ENCODE data around the gene CFAP52.
"Not testable (repeated sequence)": the region's sequence is repeated elsewhere in the genome, so short reads cannot be mapped to it uniquely, and the experiment has no call there.

Gene CFAP52, protein sequence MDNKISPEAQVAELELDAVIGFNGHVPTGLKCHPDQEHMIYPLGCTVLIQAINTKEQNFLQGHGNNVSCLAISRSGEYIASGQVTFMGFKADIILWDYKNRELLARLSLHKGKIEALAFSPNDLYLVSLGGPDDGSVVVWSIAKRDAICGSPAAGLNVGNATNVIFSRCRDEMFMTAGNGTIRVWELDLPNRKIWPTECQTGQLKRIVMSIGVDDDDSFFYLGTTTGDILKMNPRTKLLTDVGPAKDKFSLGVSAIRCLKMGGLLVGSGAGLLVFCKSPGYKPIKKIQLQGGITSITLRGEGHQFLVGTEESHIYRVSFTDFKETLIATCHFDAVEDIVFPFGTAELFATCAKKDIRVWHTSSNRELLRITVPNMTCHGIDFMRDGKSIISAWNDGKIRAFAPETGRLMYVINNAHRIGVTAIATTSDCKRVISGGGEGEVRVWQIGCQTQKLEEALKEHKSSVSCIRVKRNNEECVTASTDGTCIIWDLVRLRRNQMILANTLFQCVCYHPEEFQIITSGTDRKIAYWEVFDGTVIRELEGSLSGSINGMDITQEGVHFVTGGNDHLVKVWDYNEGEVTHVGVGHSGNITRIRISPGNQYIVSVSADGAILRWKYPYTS

DNA sequence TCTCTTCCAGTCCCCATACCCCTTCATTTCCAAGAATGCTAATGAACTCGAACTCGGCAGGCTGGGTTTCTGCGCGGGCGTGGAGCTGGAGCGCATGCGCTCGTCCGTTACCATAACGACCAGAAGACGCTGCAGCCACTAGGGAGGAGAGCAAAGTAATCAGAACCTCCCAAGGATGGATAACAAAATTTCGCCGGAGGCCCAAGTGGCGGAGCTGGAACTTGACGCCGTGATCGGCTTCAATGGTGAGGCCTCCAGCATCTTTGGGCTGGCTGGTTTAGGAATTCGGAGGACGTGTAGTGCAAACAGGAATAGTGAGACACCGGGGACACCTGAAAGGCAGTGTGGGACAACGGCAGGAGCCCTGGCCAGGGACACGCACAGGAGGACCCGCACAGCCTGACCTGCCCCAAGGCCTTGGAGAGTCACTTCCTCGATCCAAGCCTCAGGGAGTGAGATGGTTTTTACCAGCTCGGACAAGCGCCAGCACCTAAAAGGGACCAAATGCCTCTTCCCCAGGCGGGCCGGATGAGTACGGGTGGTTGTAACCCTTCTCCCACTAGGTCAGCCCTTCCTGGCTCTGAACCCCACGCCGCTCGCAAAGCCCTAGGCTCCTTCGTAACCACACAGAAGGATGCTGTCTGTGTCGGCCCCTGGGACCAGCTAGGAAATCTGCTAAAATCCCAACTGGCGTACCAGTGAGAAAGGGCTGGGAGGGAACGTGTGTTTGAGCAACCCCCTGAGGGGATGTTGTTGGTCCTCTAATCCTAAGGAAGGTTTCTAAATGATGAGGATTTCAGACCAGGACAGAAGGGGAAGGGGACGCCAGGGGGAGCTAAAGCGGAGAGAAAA, at the start of gene CFAP52:
Gene CFAP52, plus strand, starts transcription at position 122 of the 852 bp plus-strand sequence. Its CDS starts 54 bp downstream, at position 176.
- DNase-seq (ENCODE audit: low read depth) = peak; percentile 74

DNA sequence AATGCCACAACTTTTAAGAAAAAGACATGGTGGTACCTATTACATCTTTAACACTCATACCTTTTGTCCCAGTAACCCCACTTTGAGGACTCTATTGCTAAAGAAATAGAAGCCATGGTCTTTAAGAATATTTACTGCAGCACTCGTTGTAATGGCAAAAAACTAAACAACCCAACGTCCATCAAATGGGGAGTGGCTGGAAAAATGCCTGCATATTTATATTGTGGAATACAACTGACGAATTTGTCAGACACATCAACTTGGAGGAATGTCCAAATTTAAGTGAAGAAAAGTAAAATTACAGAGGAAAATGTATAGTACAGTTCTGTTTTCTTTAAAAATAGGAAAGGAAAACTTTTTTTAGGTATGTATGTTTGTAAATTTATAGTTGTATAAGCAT, 48.7 kb upstream of the CFAP52 start:
- no peak for DNase-seq (ENCODE audit: low read depth)

DNA sequence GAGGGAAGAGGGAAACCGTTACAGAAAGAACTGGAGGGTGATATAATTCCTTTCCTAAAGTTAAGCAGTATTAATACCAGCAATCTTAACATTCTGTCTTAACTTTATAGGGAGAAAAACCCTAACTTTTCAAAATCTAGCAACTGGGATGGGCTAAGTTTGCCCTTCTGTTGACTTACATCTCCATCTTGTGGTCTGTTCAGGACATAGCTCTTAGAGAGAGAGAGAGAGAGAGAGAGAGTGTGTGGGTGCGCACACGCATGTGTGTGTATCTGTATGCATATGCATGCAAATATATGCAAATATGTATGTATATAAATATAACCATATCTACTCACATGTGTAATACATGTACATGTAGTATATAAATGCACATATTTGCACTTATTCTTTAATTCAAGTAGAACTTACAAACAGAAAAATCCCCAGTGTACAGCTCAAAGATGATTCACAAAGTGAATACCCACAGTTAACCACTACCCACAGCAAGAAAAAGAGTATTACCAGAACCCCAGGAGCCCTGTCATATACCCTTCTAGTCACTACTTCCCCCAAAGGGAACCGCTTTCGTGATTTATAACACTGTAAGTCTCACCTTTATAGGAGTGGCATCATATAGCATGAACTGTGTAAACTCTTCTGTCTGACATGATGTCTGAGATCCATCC, 47.3 kb upstream of the CFAP52 start:
- DNase-seq (ENCODE audit: low read depth) = no peak

DNA sequence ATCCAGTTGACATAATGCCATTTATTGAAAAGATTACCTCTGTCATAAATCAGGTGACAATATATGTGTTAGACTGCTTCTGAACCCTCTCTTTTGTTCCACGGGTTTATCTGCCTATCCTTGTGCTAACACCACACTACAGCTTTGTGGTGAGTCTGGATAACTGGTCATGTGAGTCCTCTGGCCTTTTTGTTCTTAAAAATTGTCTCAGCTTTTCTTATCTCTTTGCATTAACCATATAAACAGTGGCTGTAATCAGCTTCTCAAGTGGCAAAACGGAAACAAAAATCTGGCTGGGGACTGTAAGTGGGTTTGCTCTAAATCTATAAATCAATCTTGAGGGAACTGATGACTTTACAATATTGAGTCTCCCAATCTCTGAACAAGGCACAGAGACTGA, 45.4 kb upstream of the CFAP52 start:
- DNase-seq (ENCODE audit: low read depth) = no peak

DNA sequence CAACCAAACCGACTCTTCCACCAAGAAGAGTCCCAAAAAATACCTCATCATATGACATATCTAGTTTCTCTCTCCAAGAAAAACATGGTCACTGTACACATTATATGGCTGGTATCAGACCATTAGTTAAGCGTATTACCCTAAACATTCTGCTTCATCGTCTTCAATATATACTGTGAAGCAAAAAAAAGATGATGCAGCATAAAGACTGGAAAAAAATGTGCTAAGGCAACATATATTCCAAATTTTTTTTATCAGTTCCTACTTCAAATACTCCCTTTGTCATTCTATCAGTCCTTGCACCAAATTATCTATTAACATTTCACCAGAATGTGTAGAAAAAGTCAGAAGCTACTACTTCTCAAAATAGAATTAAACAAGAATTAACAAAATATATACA, 43.7 kb upstream of the CFAP52 start:
- no peak for DNase-seq (ENCODE audit: low read depth)

DNA sequence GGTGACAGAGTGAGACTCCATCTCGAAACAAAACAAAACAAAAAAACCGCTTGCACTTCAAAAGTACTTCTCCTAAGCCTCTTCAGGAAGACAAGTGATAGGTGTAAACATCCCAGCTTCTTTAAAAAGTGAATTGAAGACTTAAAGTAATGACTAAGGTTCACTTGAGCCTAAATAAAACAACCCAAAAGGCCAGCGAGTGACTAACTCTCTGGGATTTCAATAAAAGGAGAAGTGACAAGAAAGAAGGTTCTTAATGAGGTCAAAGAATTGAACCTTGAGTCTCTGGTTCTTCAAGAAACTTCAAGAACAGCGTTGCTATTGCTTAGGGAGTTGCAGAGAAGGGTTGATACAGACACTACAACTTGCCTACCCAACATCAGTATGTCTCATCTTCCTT, 43.0 kb upstream of the CFAP52 start:
- no peak for DNase-seq (ENCODE audit: low read depth)

DNA sequence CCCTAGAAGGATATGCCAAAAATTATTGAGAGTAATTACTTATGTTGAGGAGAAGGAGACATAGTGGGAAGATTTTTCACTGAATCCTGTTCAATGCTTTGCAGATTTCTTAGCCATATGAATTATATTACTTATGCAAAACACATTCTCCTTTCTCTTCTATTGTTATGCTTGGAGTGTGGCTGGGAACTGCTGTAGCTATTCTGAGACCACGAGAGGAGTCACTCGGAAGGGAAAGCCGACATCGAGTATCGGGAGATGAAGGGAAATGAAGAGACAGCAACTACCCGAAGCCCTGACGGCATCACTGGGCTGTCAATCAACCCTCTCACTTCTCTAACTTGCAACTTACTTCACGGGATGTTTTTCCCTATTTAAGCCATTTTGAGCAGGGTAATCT, 40.4 kb upstream of the CFAP52 start:
- DNase-seq (ENCODE audit: low read depth) = no peak

DNA sequence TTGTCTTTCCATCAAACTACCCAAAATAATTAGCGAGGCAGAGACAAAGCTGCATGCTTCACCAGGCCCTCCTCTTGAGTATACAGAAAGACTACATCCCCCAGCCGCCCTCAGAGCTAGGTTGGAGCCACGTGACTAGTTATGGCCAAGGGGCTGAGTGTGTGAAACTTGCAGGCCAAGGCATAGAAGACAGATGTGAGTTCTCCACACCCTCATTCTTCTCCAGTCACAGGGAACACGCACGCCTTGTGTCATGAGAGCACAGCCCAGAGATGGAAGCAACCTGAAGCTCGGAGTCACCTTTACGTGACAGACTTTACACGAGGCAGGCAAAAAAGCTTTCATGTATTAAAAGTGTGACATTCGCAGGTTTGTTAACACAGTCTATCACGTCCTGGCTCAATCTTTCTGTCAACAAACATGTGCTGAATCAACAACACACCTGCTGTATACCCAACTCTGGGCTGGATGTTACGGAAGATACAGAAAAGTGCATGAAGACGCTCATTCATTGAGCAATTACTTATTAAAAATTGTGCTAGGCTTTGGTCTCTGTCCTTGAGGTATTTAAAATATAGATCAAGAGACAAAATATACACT, 39.2 kb upstream of the CFAP52 start:
- DNase-seq (ENCODE audit: low read depth) = no peak

DNA sequence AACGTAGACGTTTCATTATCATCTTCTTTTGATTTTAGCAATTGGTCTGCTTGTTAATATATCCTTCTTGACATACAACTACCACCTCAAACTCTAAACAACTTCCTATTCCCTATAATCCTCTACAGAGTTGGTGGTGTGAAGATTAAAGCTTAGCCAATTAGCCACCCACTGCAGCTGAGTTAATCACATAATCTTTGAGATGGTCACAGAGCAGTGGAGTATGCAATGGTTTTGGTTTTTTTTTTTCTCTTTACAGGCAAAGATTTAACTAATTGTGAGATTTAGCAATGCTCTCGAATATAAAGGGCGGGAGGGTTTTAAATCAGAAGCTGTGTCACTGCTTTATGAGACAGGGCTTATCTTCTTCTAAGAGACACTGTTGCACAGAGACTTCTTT, 37.8 kb upstream of the CFAP52 start:
- DNase-seq (ENCODE audit: low read depth) = no peak

DNA sequence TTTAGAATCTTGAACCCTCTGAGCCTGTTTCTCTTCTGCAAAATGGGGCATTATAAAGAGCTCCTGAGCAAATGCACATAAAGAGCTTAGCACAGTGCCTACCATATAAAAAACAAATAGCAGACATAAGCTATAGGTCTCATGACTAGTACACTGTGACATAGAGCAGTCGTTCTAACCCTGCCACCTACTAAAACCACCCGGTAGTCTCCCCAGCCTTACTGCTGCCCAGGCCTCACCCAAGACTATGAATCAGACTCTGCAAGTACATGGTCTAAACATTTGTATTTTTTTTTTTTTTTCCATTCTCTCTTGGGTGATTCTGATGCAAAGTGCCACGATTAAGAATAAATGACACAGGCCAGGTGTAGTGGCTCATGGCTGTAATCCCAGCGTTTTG, 34.7 kb upstream of the CFAP52 start:
- DNase-seq (ENCODE audit: low read depth) = no peak

DNA sequence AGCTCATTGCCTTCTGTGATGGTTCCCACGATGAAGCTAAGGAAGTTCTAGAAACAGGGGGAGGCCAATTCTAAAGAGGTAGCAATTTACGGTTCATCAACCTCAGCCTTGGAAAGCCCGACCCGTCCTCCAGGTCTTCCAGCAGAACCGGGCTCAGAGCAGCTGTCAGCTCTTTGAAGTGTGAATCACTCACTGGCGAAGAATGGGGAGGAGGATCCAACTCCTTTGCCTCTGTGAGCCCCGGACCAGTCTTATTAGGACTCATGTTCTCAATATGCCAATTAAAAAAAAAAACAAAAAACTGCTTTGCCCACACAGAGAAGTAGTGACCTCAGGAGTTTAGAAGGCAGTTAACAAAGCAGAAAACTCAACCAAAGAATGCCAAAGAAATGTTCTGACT, 32.2 kb upstream of the CFAP52 start:
- no peak for DNase-seq (ENCODE audit: low read depth)

DNA sequence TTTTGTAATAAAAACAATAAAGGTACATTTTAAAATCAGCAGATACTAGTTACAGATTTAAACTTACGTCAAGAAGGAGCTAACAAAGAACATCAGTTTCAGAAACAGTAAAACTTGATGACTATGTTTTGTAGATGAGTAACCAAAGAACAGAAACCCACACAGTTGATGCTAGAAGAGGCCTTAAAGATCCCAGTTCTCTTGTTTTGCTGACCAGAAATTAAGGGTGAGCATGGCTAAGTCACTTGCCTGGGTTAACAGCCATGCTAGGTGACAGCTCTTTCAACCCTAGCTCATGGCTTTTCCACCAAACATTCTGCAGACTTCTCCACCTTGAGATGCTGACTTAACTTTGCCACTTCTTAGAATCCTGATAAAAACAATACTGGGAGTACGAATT, 27.2 kb upstream of the CFAP52 start:
- DNase-seq (ENCODE audit: low read depth) = no peak

DNA sequence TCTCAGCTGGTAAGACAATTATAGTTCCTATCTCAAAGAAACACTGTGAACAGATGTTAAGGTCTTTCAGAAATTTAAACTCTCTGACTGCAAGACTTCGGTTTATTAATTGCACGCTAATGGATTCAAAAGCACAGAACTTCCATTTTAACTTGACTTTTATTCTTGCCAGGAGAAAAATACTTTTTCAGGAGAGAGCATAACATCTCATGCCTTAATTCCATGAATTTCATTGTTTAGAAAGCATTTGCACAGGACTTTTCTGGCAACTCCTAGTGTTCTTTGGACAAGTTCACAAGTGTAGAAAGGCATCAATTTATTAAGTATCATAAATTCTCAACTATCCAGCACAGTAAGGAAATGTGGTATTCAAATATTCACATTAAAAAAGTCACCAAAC, 23.3 kb upstream of the CFAP52 start:
- DNase-seq (ENCODE audit: low read depth) = no peak

DNA sequence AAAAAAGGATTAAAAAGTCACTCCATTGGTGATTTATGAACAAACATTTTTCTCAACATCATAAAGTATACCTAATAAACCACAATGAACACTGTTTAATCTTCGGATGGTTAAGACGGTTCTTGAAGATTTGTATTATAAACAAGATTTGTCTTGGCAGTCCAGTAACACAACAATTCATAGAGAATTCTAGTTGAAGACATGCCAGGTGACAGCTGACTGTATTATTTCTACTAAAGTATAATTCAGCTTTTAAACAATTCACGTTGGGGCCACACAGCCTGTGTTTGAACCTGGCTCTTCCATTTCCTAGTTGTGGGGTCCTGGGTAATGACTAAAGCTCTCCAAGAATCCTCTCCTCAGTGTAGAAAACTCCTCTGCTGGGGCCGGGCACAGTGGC, 22.8 kb upstream of the CFAP52 start:
- no peak for DNase-seq (ENCODE audit: low read depth)

DNA sequence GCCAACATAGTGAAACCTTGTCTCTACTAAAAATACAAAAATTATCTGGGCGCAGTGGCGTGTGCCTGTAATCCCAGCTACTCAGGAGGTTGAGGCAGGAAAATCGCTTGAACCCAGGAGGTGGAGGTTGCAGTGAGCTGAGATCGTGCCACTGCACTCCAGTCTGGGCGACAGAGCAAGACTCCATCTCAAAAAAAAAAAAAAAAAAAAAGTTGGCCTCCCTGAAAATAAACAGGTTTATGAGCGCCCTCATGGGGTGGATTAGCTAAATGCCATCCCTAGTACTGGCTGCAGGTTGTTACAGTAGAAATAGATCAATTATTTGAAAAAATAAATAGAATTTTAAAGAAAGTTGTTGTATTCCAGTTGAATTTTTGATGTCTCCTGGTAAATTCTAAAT, 21.7 kb upstream of the CFAP52 start:
- DNase-seq (ENCODE audit: low read depth) = peak; percentile 16

DNA sequence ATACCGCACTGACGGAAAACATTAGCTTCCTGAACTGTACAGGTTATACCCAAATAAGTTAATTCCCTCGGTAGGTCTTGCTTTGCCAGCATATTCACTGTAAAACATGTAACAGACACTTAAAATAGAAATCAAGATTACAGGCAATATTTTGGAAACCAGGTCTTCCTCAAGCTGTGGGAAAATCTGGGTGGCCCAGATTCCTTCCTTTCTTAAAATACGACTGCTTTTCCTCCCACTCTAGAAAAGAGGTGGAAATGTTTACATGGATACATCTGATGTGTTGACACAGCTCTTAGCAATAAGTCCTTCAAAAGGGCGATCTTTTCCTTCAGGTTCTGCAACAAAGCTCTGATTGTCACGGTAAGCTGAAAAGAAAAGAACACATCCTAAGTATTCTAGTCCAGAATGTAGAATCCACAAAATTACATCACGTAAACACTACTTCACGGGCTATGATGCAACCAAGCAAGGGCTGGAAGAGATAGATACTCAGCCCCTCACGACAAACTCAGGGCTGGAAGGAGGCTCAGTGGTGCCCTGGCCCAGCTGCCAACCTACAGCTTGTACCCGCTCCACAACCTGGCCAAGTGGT, 19.2 kb upstream of the CFAP52 start:
- no peak for DNase-seq (ENCODE audit: low read depth)

DNA sequence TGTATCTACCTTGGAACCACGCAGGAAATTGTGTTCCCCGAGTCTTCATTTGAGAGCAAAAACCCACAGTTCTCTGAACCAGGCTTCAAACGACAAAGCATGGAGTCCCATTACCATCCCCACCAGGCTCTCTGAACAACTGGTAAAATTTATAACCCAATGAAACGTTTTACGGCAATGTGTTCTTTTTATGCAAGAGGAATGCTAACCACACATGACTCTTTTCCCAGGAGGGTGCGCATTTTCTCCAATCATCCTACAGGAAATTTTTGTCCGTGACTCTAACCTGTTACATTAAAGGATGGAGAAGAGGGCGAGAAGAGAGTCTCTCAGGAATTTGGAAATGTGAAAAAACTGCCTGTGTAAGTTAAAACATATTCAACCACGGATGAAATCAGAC, 18.6 kb upstream of the CFAP52 start:
- DNase-seq (ENCODE audit: low read depth) = no peak

DNA sequence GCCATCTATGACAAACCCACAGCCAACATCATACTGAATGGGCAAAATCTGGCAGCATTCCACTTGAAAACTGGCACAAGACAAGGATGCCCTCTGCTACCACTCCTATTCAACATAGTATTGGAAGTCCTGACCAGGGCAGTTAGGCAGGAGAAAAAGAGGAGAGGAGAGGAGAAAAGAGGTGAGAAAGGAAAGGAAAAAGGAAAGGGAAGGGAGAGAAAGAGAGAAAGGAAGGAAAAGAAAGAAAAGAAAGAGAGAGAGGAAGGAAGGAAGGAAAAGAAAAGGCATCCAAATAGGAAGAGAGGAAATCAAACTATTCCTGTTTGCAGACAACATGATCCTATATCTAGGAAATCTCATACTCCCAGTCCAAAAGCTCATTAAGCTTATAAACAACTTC, 12.3 kb upstream of the CFAP52 start:
- DNase-seq (ENCODE audit: low read depth) = no peak

DNA sequence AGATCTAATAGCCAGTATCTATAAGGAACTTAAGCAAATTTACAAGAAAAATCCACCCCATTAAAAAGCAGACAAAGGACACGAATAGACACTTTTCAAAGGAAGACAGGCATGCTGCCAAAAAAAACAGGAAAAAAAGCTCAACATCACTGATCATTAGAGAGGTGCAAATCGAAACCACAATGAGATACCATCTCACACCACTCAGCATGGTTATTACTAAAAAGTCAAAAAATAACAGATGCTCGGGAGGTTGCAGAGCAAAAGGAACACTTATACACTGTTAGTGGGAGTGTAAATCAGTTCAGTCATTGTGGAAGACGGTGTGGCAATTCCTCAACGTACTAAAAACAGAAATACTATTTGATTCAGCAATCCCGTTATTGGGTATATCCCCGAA, 10.4 kb upstream of the CFAP52 start:
- DNase-seq (ENCODE audit: low read depth) = no peak

DNA sequence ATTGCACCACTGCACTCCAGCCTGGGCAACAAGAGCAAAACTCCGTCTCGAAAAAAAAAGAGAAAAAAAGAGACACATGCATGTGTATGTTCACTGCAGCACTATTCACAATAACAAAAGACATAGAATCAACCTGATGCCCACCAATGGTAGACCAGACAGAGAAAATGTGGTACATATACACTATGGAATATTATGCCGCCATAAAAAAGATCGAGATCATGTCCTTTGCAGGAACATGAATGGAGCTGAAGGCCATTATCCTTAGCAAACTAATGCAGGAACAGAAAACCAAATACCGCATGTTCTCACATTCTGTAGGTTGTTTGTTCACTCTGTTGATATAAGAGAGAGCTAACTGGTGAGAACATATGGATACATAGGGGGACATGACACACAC, 9.7 kb upstream of the CFAP52 start:
- DNase-seq (ENCODE audit: low read depth) = not testable (repeated sequence)

DNA sequence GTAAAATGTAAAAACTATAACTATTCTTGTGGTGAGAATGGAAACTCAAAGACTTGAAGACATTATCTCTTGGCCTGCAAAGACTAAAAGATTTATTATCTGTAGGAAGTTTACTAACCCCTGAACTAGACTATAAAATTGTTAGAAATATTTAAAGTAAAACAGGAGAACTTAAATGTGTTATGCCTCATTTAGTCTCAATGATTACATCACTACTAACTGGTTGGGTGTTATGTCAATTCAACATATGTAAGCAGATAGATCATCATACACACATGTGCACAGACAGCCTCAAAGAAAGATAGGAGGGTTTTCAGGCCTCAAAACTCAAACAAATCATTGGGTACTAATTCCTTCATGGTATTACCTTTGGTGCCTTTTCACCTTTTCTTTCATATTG, 8.4 kb upstream of the CFAP52 start:
- DNase-seq (ENCODE audit: low read depth) = no peak

All from activated T-cell treated with anti-CD3 and anti-CD28 coated beads for 24 hours (primary cell).